Activated CD4-positive, alpha-beta T cell treated with anti-CD3 and anti-CD28 coated beads, Interleukin-2, amount 50 U/mL, for 1 hour (primary cell): ENCODE results near the gene TGFBRAP1.
"Not testable (repeated sequence)": the region's sequence is repeated elsewhere in the genome, so short reads cannot be mapped to it uniquely, and the experiment has no call there.

Experiments used
- DNase-seq: peaks from one replicate; pipeline ENCODE4 v3.0.0-alpha.2; 2020

TGFBRAP1 gene

GRCh38 chr2:105357122-105357521 is 27.6 kb upstream of the TGFBRAP1 start:
- no peak for DNase-seq

- DNase-seq = no peak
Observed at GRCh38 chr2:105344704-105345345, 15.3 kb upstream of the TGFBRAP1 start.

GRCh38 chr2:105339414-105339813 is 9.9 kb upstream of the TGFBRAP1 start:
- DNase-seq = no peak

GRCh38 chr2:105338020-105338385 is 8.5 kb upstream of the TGFBRAP1 start:
- DNase-seq = no peak

- DNase-seq = peak; percentile 86
Observed at GRCh38 chr2:105337122-105338019, 7.8 kb upstream of the TGFBRAP1 start, which contains the start of gene C2orf49. C2orf49 (plus strand) TSS chr2:105337540; CDS start chr2:105337588, 48 bp downstream.

GRCh38 chr2:105336786-105337121 is 7.2 kb upstream of the TGFBRAP1 start:
- no peak for DNase-seq

- no peak for DNase-seq
Observed at GRCh38 chr2:105335469-105335868, 5.9 kb upstream of the TGFBRAP1 start.

- DNase-seq = no peak
Observed at GRCh38 chr2:105334211-105334610, 4.7 kb upstream of the TGFBRAP1 start.

GRCh38 chr2:105330681-105331375 is 1.3 kb upstream of the TGFBRAP1 start:
- DNase-seq = no peak

- no peak for DNase-seq
Observed at GRCh38 chr2:105329197-105329554, 359 bp downstream of the TGFBRAP1 start.

- DNase-seq = peak; percentile 1
Observed at GRCh38 chr2:105328281-105329196, 996 bp downstream of the TGFBRAP1 start.

- DNase-seq = no peak
Observed at GRCh38 chr2:105327690-105328089, 1.8 kb downstream of the TGFBRAP1 start.

- DNase-seq = not testable (repeated sequence)
Observed at GRCh38 chr2:105327271-105327670, 2.3 kb downstream of the TGFBRAP1 start.

GRCh38 chr2:105325389-105325963 is 4.1 kb downstream of the TGFBRAP1 start:
- DNase-seq = no peak

GRCh38 chr2:105324732-105325131 is 4.8 kb downstream of the TGFBRAP1 start:
- DNase-seq = no peak

- DNase-seq = no peak
Observed at GRCh38 chr2:105324101-105324500, 5.4 kb downstream of the TGFBRAP1 start.

GRCh38 chr2:105323111-105323510 is 6.4 kb downstream of the TGFBRAP1 start:
- no peak for DNase-seq

- no peak for DNase-seq
Observed at GRCh38 chr2:105321875-105322646, 7.5 kb downstream of the TGFBRAP1 start.

- no peak for DNase-seq
Observed at GRCh38 chr2:105320651-105321215, 8.8 kb downstream of the TGFBRAP1 start.

GRCh38 chr2:105317937-105318336 is 11.6 kb downstream of the TGFBRAP1 start:
- no peak for DNase-seq

- no peak for DNase-seq
Observed at GRCh38 chr2:105315314-105315713, 14.2 kb downstream of the TGFBRAP1 start.
